Trophoblast cell (in vitro differentiated cells and primary cell): ENCODE data around the gene SAT1.
A peak's percentile ranks its signal among the peaks of the same experiment; 100 is the strongest.

Source experiments
- DNase-seq, 2 donors: peaks; one replicate each; pipeline ENCODE4 v3.0.0-alpha.2; 2016
- H2AFZ ChIP-seq: 2 replicates; pipeline ENCODE4 v1.6.1; 2013; ENCODE audit warnings: low read length, moderate library complexity, mild to moderate bottlenecking; ENCODE audit not compliant: insufficient read depth, poor library complexity
- H2AK5ac ChIP-seq: 2 replicates; pipeline ENCODE4 v1.6.1; 2013; ENCODE audit warnings: mild to moderate bottlenecking, low read length
- H2BK120ac ChIP-seq: 2 replicates; pipeline ENCODE4 v1.6.1; 2013; ENCODE audit warnings: low read length, mild to moderate bottlenecking, moderate library complexity; ENCODE audit not compliant: insufficient read depth, poor library complexity
- H2BK12ac ChIP-seq: 2 replicates; pipeline ENCODE4 v1.6.1; 2013; ENCODE audit warnings: mild to moderate bottlenecking, low read length, moderate library complexity
- H2BK5ac ChIP-seq: 2 replicates; pipeline ENCODE4 v1.6.1; 2013; ENCODE audit warnings: low read length, low read depth, moderate library complexity, mild to moderate bottlenecking; ENCODE audit not compliant: poor library complexity
- H3K14ac ChIP-seq: 2 replicates; pipeline ENCODE4 v1.6.1; 2013; ENCODE audit warnings: mild to moderate bottlenecking, low read length
- H3K18ac ChIP-seq: 2 replicates; pipeline ENCODE4 v1.6.1; 2013; ENCODE audit warnings: mild to moderate bottlenecking, low read length
- H3K23ac ChIP-seq: 2 replicates; pipeline ENCODE4 v1.6.1; 2013; ENCODE audit warnings: low read length
- H3K27ac ChIP-seq: 2 replicates; pipeline ENCODE4 v1.5.1; 2013; ENCODE audit warnings: low read depth, mild to moderate bottlenecking, inconsistent platforms, low read length, moderate library complexity
- H3K27me3 ChIP-seq: 2 replicates; pipeline ENCODE4 v1.6.1; 2013; ENCODE audit warnings: inconsistent platforms, mild to moderate bottlenecking, low read length, moderate library complexity; ENCODE audit not compliant: insufficient read depth
- H3K36me3 ChIP-seq, 2 experiments: 1 replicate in 1 of 2; 2 replicates in 1 of 2; pipeline ENCODE4 v1.6.1; 2013; ENCODE audit warnings: low read length in 2 of 2, mild to moderate bottlenecking in 2 of 2, moderate library complexity in 1 of 2; ENCODE audit not compliant: insufficient read depth in 2 of 2, control insufficient read depth in 1 of 2
- H3K4ac ChIP-seq: 2 replicates; pipeline ENCODE4 v1.6.1; 2013; ENCODE audit warnings: low read depth, mild to moderate bottlenecking, low read length, moderate library complexity
- H3K4me1 ChIP-seq, 2 experiments: 1 replicate in 1 of 2; 2 replicates in 1 of 2; pipeline ENCODE4 v1.6.1; 2013; ENCODE audit warnings: low read length in 2 of 2, mild to moderate bottlenecking in 2 of 2, moderate library complexity in 1 of 2; ENCODE audit not compliant: insufficient read depth in 2 of 2, control insufficient read depth in 1 of 2
- H3K4me2 ChIP-seq: 2 replicates; pipeline ENCODE4 v1.6.1; 2013; ENCODE audit warnings: inconsistent platforms, mild to moderate bottlenecking, low read length, moderate library complexity
- H3K4me3 ChIP-seq: 2 replicates; pipeline ENCODE4 v1.5.1; 2013; ENCODE audit warnings: mild to moderate bottlenecking, low read depth, low read length, inconsistent platforms
- H3K79me1 ChIP-seq: one replicate; pipeline ENCODE4 v1.6.1; 2013; ENCODE audit warnings: low read length
- H3K79me2 ChIP-seq: 2 replicates; pipeline ENCODE4 v1.6.1; 2013; ENCODE audit warnings: low read length, mild to moderate bottlenecking; ENCODE audit not compliant: control insufficient read depth, insufficient read depth, poor library complexity
- H3K9ac ChIP-seq: 2 replicates; pipeline ENCODE4 v1.6.1; 2013; ENCODE audit warnings: mild to moderate bottlenecking, low read length
- H3K9me3 ChIP-seq: 2 replicates; pipeline ENCODE4 v1.6.1; 2013; ENCODE audit warnings: low read depth, mild to moderate bottlenecking, control low read depth, inconsistent platforms, low read length; ENCODE audit not compliant: insufficient read depth
- H4K12ac ChIP-seq: 2 replicates; pipeline ENCODE4 v1.6.1; 2013; ENCODE audit warnings: low read depth, mild to moderate bottlenecking, low read length, moderate library complexity
- H4K8ac ChIP-seq: 2 replicates; pipeline ENCODE4 v1.6.1; 2013; ENCODE audit warnings: low read depth, mild to moderate bottlenecking, low read length, moderate library complexity
- H4K91ac ChIP-seq: one replicate; pipeline ENCODE4 v1.6.1; 2013; ENCODE audit warnings: low read depth, mild to moderate bottlenecking, low read length, moderate library complexity
- WGBS: extraction: QIAGEN DNeasy Blood & Tissue Kit; methylation state at CpG from one replicate; pipeline ENCODE4 v1.1.7; 2013; ENCODE audit warnings: missing lambda C conversion rate; ENCODE audit not compliant: insufficient read length, insufficient coverage; ENCODE audit errors: extremely low coverage; 5-methylcytosine and 5-hydroxymethylcytosine counted together

The SAT1 gene

DNA sequence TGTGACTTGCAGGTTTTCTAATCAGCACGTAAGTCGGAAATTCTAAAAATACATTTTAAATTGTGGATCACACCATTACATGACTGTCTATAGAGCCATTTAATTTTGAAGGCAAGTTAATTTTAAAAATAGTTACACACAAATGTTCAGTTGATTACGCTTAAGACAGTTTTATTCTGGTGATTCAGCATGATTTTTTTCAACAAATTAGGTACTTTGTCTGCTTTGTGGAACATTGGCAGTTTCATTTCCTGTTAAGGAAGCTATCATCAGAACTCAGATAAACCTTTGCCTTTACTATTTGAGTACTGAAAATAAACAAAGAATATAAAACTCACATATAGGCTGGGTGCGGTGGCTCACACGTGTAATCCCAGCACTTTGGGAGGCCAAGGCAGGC is 19.5 kb downstream of the SAT1 start:
- no peak overlapping the region for H3K9ac ChIP-seq
- no peak overlapping the region for H3K27ac ChIP-seq
- no peak overlapping the region for H3K4ac ChIP-seq
- H3K79me2 ChIP-seq: no peaks in the 10 kb centered on the region
- peaks cover 4 to 5% of the 10 kb centered on the region in 2 experiments for H3K4me1 ChIP-seq
- H2AFZ ChIP-seq: no peak overlapping the region
- H2BK120ac ChIP-seq: no peak overlapping the region
- WGBS: no CpG with 5 or more reads among the region's 5 CpGs
- no peak overlapping the region for H2BK12ac ChIP-seq
- no peak overlapping the region for H3K14ac ChIP-seq
- H3K79me1 ChIP-seq: no peaks in the 10 kb centered on the region
- DNase-seq: no peak
- H2AK5ac ChIP-seq: no peak overlapping the region
- H4K91ac ChIP-seq: no peak overlapping the region
- H3K4me2 ChIP-seq: no peak overlapping the region
- H3K23ac ChIP-seq: no peak overlapping the region
- H3K9me3 ChIP-seq: no peaks in the 10 kb centered on the region
- H3K36me3 ChIP-seq: no peaks in the 10 kb centered on the region
- H4K12ac ChIP-seq: no peak overlapping the region
- H3K4me3 ChIP-seq: no peak overlapping the region
- H2BK5ac ChIP-seq: no peak overlapping the region
- no peak overlapping the region for H3K18ac ChIP-seq
- no peaks in the 10 kb centered on the region for H3K27me3 ChIP-seq
- H4K8ac ChIP-seq: no peak overlapping the region

DNA sequence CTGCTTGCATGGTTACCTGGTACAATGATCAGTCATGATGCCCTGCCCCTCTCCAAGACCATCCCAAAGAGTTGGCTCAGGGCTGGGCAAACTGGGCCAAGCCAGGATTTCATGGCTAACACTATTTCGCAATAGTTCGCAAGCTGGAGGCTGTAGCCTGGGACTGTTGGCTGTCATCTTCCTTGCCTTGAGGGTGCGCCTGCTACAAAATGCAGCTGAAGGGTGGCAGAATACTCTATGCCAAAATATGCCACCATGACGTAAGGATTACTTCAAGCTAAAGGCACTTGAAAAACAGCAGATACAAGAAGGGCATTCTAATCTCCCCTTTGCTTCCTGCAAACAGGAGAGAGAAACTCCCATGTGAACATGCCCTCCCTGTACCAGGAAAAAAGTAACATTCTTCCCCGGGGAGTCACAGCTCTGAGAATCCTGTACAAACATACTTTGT is 21.0 kb downstream of the SAT1 start:
- Histone ChIP-seq H2BK12ac (peak overlapping the region; percentile 58), H3K36me3 (no peaks in the 10 kb centered on the region), H3K4me1 (peaks cover 4 to 5% of the 10 kb centered on the region in 2 experiments), H3K79me1 (no peaks in the 10 kb centered on the region), H3K27me3 (no peaks in the 10 kb centered on the region), H3K4me2 (peak overlapping the region; percentile 23), H3K14ac (no peak overlapping the region), H2AFZ (no peak overlapping the region), H3K79me2 (no peaks in the 10 kb centered on the region), H4K8ac (peak overlapping the region; percentile 10), H2AK5ac (peak overlapping the region; percentile 46), H4K91ac (no peak overlapping the region), H3K9ac (no peak overlapping the region), H3K4ac (no peak overlapping the region), H2BK120ac (no peak overlapping the region), H3K27ac (no peak overlapping the region), H3K9me3 (no peaks in the 10 kb centered on the region), H3K4me3 (no peak overlapping the region), H4K12ac (no peak overlapping the region), H3K18ac (no peak overlapping the region), H2BK5ac (no peak overlapping the region), H3K23ac (no peak overlapping the region)
- peak in 1 of 2 donors; percentile 68 for DNase-seq
- WGBS: no CpG with 5 or more reads among the region's 5 CpGs

DNA sequence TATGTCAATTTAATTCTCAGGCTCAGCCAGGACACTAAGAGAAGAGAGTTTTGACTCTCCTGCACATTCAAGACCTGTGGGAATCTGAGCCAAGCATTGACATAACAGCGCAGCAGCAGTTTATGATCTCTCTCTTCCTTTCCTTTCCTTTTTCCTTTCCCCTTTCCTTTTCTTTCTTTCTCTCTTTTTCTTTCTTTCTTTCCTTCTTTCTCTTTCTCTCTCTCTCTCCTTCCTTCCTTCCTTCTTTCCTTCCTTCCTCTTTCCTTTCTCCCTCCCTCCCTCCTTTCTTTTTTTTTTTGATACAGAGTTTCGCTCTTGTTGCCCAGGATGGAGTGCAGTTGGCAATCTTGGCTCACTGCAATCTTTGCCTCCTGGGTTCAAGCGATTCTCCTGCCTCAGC is 21.6 kb downstream of the SAT1 start:
- Histone ChIP-seq H3K4me1 (peaks cover 4 to 5% of the 10 kb centered on the region in 2 experiments), H3K4me3 (no peak overlapping the region), H3K27ac (no peak overlapping the region), H3K36me3 (no peaks in the 10 kb centered on the region), H2BK5ac (no peak overlapping the region), H4K91ac (no peak overlapping the region), H2AK5ac (no peak overlapping the region), H3K9me3 (no peaks in the 10 kb centered on the region), H3K79me2 (no peaks in the 10 kb centered on the region), H3K79me1 (no peaks in the 10 kb centered on the region), H4K12ac (no peak overlapping the region), H2AFZ (no peak overlapping the region), H3K27me3 (no peaks in the 10 kb centered on the region), H3K18ac (no peak overlapping the region), H3K9ac (no peak overlapping the region), H2BK120ac (no peak overlapping the region), H3K4me2 (no peak overlapping the region), H3K4ac (no peak overlapping the region), H4K8ac (no peak overlapping the region), H3K14ac (no peak overlapping the region), H2BK12ac (no peak overlapping the region), H3K23ac (no peak overlapping the region)
- DNase-seq: no peak
- no CpG with 5 or more reads among the region's 3 CpGs for WGBS

DNA sequence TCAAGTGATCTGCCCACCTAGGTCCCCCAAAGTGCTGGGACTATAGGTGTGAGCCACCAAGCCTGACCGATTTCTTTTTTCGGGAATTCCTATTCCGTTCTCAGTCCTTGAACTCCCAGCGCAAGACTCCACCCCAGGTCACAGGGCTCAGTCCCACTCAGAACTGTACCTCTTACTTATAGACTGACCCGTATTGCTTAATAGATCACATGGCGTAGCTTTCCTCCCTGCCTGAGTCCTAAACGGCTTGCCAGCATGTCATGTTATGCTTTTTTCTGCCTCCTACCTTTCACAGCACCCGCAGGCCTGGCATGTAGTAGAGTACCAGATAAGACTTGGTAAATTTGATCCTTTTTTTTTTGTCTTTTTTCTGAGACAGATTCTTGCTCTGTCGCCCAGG is 22.4 kb downstream of the SAT1 start:
- no peak overlapping the region for H3K4me2 ChIP-seq
- no peak overlapping the region for H2BK5ac ChIP-seq
- H3K4me3 ChIP-seq: no peak overlapping the region
- H4K91ac ChIP-seq: no peak overlapping the region
- H3K27me3 ChIP-seq: no peaks in the 10 kb centered on the region
- peak overlapping the region; percentile 40 for H2BK12ac ChIP-seq
- H3K79me1 ChIP-seq: no peaks in the 10 kb centered on the region
- H4K8ac ChIP-seq: no peak overlapping the region
- no peaks in the 10 kb centered on the region for H3K9me3 ChIP-seq
- no peak overlapping the region for H2AFZ ChIP-seq
- WGBS: no CpG with 5 or more reads among the region's 9 CpGs
- no peak overlapping the region for H3K4ac ChIP-seq
- H4K12ac ChIP-seq: no peak overlapping the region
- H2AK5ac ChIP-seq: no peak overlapping the region
- H3K4me1 ChIP-seq: peaks cover 4 to 5% of the 10 kb centered on the region in 2 experiments
- H3K9ac ChIP-seq: no peak overlapping the region
- H3K27ac ChIP-seq: no peak overlapping the region
- no peak overlapping the region for H3K18ac ChIP-seq
- H3K36me3 ChIP-seq: no peaks in the 10 kb centered on the region
- peak overlapping the region; percentile 33 for H2BK120ac ChIP-seq
- no peak overlapping the region for H3K23ac ChIP-seq
- no peak overlapping the region for H3K14ac ChIP-seq
- peak in 1 of 2 donors; percentile 45 for DNase-seq
- H3K79me2 ChIP-seq: no peaks in the 10 kb centered on the region
